HG02973 (cell line): ENCODE measurements around the gene CELA1.

Experiments used
- ATAC-seq: cut with Tn5 transposase; IDR thresholded peaks from one replicate; pipeline ENCODE4 v1.9.1; 2021; ENCODE audit warnings: moderate library complexity; ENCODE audit not compliant: unreplicated experiment

Gene CELA1

DNA sequence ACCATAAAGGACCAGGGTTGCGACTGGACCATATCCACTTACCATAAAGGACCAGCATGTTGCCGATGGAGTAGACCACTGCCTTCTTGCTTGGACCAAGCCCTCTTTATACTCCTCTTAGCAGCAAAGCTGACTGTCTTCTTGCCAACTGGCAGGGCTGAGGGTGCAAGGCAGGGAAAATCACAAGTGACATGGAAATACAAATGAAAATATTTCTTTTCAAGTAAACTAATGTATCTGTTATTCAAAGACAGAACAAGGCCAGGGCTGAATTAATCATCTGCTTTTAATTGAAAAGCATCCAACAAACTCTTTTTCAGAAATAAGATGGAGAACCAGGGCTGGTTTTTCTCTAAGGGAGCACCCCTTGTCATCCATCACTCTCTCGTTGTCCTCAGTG, at the start of gene CELA1:
CELA1 (minus strand) TSS at position 99 of the 400 bp plus-strand sequence; CDS start at position 58, 41 bp downstream.
- ATAC-seq = no peak

- ATAC-seq = peak; percentile 40
Observed at GRCh38 chr12:51395283-51396230, 49.1 kb upstream of the CELA1 start.

GRCh38 chr12:51393676-51394545, 47.4 kb upstream of the CELA1 start:
- ATAC-seq = no peak

GRCh38 chr12:51392556-51393237, 46.2 kb upstream of the CELA1 start:
- ATAC-seq = peak; percentile 23

GRCh38 chr12:51391283-51392123, 45.0 kb upstream of the CELA1 start, which contains the start of gene GALNT6:
TSS of gene GALNT6 (minus strand) at chr12:51391406. CDS start at chr12:51379781, 11,625 bp downstream.
- no peak for ATAC-seq

- no peak for ATAC-seq
Observed at GRCh38 chr12:51390891-51391282, 44.4 kb upstream of the CELA1 start.

DNA sequence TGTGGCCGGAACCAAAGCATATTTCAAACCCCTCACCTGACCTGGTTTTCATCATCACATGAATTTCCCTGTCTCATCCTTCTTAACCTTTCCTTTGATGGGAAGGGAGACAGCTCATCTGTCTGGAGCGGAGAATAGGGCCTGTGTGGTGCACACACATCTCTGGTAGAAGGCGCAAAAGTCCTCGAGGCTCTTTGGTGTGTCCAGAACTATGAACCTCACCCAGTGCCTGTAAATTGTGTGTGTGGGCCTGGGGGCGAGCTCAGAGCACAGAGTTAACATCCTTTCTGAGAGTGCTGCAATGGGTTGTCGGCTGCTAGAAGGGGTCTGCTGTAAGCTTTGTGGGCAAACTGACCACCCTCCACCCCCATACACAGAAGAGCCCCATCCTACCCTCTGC, 44.0 kb upstream of the CELA1 start:
- ATAC-seq = no peak

DNA sequence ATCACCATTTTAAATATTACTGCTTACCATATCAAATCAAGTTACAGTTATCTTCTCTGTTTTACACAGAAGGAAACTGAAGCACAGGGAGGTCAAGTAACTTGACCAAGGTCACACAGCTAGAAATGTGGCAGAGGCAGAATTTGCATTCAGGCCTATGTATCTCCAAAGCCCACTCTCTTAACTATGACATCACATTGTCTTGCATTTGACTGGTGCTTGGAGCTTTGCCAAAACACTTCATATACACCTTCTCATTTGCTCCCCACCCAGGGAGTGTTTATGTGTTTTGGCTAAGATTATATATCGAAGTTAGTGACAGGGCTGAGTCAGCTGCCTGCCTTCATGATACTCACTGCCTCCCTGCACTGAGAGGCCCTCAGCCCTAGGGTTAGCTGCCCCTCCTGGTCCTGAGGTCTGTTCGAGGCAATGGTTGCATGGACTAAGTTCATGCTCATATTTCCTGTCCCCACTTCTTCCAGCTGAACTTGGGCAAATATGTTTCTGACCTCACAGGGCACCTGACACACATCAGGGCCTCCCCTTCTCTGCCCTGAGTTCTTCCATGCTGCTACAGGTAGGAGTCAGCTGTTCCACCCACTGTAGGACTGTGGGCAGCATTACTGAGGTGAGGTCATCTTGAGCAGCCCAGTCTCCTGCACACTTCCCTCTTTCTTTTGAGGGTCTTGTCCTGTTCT, 43.0 kb upstream of the CELA1 start:
- no peak for ATAC-seq

DNA sequence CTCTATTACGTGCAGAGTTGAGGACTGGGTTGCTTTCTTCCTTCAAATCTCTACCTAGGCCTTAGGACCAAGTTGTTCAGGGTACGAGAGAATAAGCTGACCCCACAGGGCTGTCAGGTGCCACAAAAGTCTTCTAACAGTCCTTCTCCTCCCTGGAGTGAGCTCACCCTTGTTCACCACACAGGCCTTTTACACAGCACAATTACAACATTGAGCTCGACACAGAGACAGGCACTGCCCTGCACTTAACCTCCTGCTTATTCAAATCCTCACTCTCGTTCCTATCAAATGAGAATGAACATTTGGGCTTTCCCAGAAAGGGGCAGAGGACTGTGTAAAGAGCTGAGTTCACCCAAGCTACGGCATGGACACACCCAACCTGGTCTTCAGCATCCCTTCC, 42.4 kb upstream of the CELA1 start:
- no peak for ATAC-seq

- no peak for ATAC-seq
Observed at GRCh38 chr12:51388069-51388799, 41.8 kb upstream of the CELA1 start.

GRCh38 chr12:51386351-51386750, 39.9 kb upstream of the CELA1 start:
- ATAC-seq = no peak

- no peak for ATAC-seq
Observed at GRCh38 chr12:51383269-51383905, 36.9 kb upstream of the CELA1 start.

DNA sequence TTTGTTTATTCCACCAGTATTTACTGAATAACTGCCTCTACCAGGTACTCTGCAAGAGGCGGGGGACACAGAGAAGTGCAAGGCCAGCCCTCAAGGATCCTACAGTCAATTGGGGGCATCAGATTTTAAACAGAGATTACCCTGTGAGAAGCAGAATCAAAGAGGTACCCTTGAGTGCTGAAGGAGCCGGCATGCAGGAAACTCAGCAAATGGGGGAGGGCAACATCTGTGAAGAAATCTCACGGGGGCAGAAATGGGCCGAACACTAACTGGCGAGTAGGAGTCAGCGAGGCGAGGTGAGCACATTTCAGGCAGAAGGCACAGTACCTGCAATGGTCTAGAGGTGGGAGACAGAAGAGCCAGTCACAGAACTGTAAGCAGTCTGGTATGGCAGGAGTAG, 35.7 kb upstream of the CELA1 start:
- no peak for ATAC-seq

GRCh38 chr12:51381226-51382079, 35.0 kb upstream of the CELA1 start:
- ATAC-seq = no peak

DNA sequence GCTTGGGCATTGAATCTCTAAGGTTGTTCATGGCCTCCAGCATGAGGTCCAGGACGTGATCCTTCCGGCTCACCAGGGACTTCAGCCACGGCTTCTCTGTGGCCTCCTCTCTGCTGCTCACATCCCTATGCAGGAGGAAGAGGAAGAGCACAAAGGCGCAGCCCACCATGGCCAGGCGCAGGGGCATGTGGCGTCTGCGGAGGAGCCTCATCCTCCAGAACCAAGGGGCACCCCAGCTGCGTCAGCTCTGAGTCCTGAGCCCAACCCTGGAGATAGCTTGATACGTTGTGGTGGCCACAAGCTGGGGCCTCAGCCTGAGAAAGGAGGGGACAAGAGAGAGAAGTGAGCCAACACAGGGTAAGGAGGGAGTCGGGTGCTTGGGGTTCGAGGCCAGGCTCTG, 33.1 kb upstream of the CELA1 start:
- no peak for ATAC-seq

GRCh38 chr12:51378749-51379148, 32.3 kb upstream of the CELA1 start:
- ATAC-seq = no peak
